GM10248 (cell line): ENCODE data around the gene FRG2B.
A peak's percentile ranks its signal among the peaks of the same experiment; 100 is the strongest.
"Not testable (repeated sequence)": the region's sequence is repeated elsewhere in the genome, so short reads cannot be mapped to it uniquely, and the experiment has no call there.

Experiments
- CTCF ChIA-PET: fragments of 300-600 bp; sonication (Branson Sonifier 250); formaldehyde crosslinking; extraction: SDS; loops from one replicate; lab custom pipeline; 2021; ENCODE audit warnings: antibody characterized with exemption; lab: Yijun Ruan, JAX
- POLR2A ChIA-PET: fragments of 350-650 bp; sonication (Branson Sonifier 250); formaldehyde crosslinking; extraction: SDS; loops from one replicate; lab custom pipeline; 2020; ENCODE audit warnings: antibody characterized with exemption; lab: Yijun Ruan, JAX
- DNase-seq: peaks from one replicate; pipeline ENCODE4 v3.0.0; 2012; ENCODE audit errors: extremely low spot score
- CTCF ChIP-seq: IDR thresholded peaks from 2 replicates; pipeline ENCODE4 v1.5.1; 2012; ENCODE audit warnings: mild to moderate bottlenecking, low read depth; ENCODE audit errors: extremely low read depth, missing control alignments, control extremely low read depth

The FRG2B gene

GRCh38 chr10:133608855-133609254 lies 17.7 kb downstream of the FRG2B start:
- POLR2A ChIA-PET, result no interaction called here
- TF ChIP-seq CTCF, result peak; percentile 44
- CTCF ChIA-PET, result interaction anchor here (0.8 to 3.5 kb wide), 5 partner anchors 10 to 280 kb away, joined by 4 to 9 read pairs (median 7); no protein-coding TSS in a partner anchor
- no peak for DNase-seq

DNA sequence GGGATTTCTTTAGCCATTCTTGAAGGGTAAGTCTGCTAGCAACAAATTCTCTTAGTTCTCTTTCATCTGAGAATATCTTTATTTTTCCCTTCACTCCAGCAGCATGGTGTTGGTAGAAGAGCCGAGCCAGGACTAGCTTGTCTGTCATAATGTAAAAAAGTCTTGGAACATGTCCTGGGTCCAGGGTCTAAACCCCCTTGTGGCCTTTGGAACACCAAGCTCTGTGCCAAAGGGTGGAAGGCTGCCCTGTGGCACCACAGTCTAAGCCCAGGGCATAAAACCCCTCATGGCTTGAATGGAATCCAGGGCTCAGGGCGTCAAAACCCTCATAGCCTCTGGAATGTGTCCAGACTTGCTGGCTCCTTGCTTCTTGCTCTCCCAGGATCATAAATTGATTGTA lies 23.2 kb downstream of the FRG2B start:
- POLR2A ChIA-PET, DNase-seq: not testable (repeated sequence)
- CTCF ChIA-PET, result interaction anchor here (1.0 to 1.4 kb wide), 2 partner anchors 51 to 164 kb away, joined by 3 read pairs; no protein-coding TSS in a partner anchor

GRCh38 chr10:133600657-133601056 lies 25.9 kb downstream of the FRG2B start:
- TF ChIP-seq CTCF, result no peak
- CTCF ChIA-PET, result no interaction called here
- POLR2A ChIA-PET, result no interaction called here
- DNase-seq, result no peak

- DNase-seq, POLR2A ChIA-PET, CTCF ChIA-PET: not testable (repeated sequence)
Measured at GRCh38 chr10:133599869-133600268, 26.7 kb downstream of the FRG2B start.

- POLR2A ChIA-PET, result no interaction called here
- no peak for TF ChIP-seq CTCF
- DNase-seq, result no peak
- CTCF ChIA-PET, result no interaction called here
Measured at GRCh38 chr10:133592716-133593115, 33.9 kb downstream of the FRG2B start.

DNA sequence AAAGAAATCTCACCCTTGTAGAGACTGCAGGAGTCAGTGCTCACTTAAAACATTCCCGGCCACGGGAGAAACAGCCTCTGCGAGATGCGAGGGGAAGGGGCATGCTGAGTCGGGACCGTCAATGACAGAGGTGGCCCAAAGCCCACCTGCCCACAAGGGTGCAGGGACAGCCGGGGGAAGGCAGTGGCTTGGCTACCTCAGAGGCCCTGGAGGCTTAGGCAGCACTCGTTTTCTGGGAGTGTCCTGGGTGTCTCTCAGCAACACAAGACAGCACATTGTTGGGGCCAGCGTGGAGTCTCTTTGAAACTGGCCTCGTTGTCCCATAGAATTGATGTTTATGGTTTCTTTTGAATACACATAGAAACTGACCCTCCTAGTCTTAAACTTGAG lies 35.6 kb downstream of the FRG2B start:
- CTCF ChIA-PET, result no interaction called here
- TF ChIP-seq CTCF, result no peak
- POLR2A ChIA-PET, result no interaction called here
- no peak for DNase-seq

- no peak for TF ChIP-seq CTCF
- peak; percentile 9 for DNase-seq
- ChIA-PET CTCF (no interaction called here), POLR2A (no interaction called here)
Measured at GRCh38 chr10:133590226-133590969, 36.2 kb downstream of the FRG2B start.

DNA sequence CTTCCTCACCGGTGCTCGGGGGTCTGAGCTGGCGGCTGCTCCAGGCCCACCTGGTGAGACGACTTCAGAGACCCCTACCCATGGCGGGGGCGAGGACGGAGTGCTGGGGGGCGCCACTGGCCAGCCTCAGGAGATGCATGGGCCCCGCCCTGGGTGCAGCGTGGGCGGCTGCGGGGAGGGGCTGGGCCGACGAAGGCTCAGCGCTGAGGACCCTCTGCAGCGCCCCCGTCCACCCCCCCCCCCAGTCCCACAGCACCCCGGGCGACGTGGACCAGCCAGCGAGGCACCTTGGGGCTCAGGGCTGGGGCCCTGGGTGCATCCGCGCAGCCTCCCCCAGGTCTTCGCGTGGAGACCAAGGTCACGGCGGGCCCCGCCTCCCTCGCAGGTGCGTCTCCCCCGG lies 49.6 kb downstream of the FRG2B start:
- CTCF ChIA-PET, POLR2A ChIA-PET, DNase-seq: not testable (repeated sequence)
